Vagina (tissue), 2 donors: ENCODE data around the gene RAG1. TPM values are rescaled to one million over a fixed set of nuclear protein-coding genes. Genes with fewer than 3 reads are reported as not detected.

Source experiments
- DNase-seq, 2 donors: peaks; one replicate each; pipeline ENCODE4 v3.0.0-alpha.2; 2017; ENCODE audit errors: extremely low spot score in 2 of 2
- H3K27ac ChIP-seq: fragments of 200-600 bp; sonication (generic); one replicate; pipeline ENCODE4 v1.5.1; 2019
- H3K27me3 ChIP-seq: fragments of 200-600 bp; sonication (generic); one replicate; pipeline ENCODE4 v1.5.1; 2019
- H3K36me3 ChIP-seq, 2 donors: fragments of 200-600 bp; sonication (generic); one replicate each; pipeline ENCODE4 v1.5.1; 2017 to 2019
- H3K4me1 ChIP-seq: fragments of 200-600 bp; sonication (generic); one replicate; pipeline ENCODE4 v1.5.1; 2019
- H3K4me3 ChIP-seq, 2 donors: fragments of 200-600 bp; sonication (generic); 1 replicate in 1 of 2; 2 replicates in 1 of 2; pipeline ENCODE4 v1.5.1; 2016 to 2019
- H3K9me3 ChIP-seq: fragments of 200-600 bp; sonication (generic); one replicate; pipeline ENCODE4 v1.5.1; 2019
- POLR2A ChIP-seq, 2 donors: fragments of 450-650 bp; IDR thresholded peaks; one replicate each; pipeline ENCODE4 v1.6.1; 2017; ENCODE audit warnings: antibody characterized with exemption in 2 of 2, mild to moderate bottlenecking in 2 of 2, moderate library complexity in 2 of 2
- POLR2AphosphoS5 ChIP-seq, 2 donors: sonication (generic); formaldehyde crosslinking; IDR thresholded peaks; one replicate each; pipeline ENCODE4 v1.9.0; 2017; ENCODE audit warnings: antibody characterized with exemption in 2 of 2, mild to moderate bottlenecking in 2 of 2, low read depth in 1 of 2; ENCODE audit not compliant: insufficient read depth in 1 of 2
- intact Hi-C: fragments of 100-400 bp; cut with DNase I; formaldehyde crosslinking; loops from one replicate; pipeline ENCODE4 v1.15.1; 2023
- total RNA-seq: library from RNA; depleted of rRNA; stranded (reverse); fragments of >200 nt; gene quantifications from one replicate; pipeline ENCODE4 v1.2.3, GENCODE V29; 2016
- TF ChIP-seq, protein P1 (sequence below), 3 experiments: fragments of 450-650 bp in 2 of 3; fragments of 200-600 bp in 1 of 3; sonication (generic) in 1 of 3; IDR thresholded peaks; one replicate each; pipeline ENCODE4 v1.5.1; 2017 to 2019; ENCODE audit warnings: antibody characterized with exemption in 3 of 3, mild to moderate bottlenecking in 2 of 3, moderate library complexity in 2 of 3

The RAG1 gene
- total RNA-seq: 0.25 TPM

DNA sequence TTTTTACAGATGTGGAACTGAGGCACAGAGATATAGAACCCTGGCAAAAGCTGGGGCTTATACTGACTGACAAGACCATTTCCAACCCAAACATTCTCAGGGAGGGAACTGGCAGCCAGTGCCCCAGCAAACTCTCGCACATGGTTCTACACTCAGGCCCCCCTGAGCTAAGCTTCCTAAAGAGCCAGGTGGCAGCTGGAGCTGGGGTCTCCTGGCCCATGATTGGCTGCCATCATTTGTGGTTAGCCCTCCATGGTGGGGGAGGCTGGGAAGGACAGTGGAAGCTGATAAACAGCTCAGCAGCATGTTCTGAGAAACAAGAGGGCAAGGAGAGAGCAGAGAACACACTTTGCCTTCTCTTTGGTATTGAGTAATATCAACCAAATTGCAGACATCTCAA is at the start of gene RAG1:
TSS of gene RAG1 (plus strand) at position 314 of the 400 bp plus-strand sequence. CDS start 5,298 bp downstream, outside the sequence.
- Histone ChIP-seq H3K27me3 (no peaks in the 10 kb centered on the region), H3K27ac (no peak within 1 kb of the TSS), H3K4me3 (no peak within 1 kb of the TSS), H3K9me3 (no peaks in the 10 kb centered on the region), H3K36me3 (no peaks in the 10 kb centered on the region), H3K4me1 (no peaks in the 10 kb centered on the region)
- DNase-seq: no peak
- intact Hi-C loops: loop anchor here (10.0 kb wide), 1 partner anchor 97 kb away; no protein-coding TSS in a partner anchor
- TF ChIP-seq POLR2A (IDR thresholded peaks at IDR 0.05): no peak
- no peak for TF ChIP-seq POLR2AphosphoS5 (IDR thresholded peaks at IDR 0.05; ENCODE audit: insufficient read depth in 1 of 2, low read depth in 1 of 2)
- TF ChIP-seq, protein P1, sequence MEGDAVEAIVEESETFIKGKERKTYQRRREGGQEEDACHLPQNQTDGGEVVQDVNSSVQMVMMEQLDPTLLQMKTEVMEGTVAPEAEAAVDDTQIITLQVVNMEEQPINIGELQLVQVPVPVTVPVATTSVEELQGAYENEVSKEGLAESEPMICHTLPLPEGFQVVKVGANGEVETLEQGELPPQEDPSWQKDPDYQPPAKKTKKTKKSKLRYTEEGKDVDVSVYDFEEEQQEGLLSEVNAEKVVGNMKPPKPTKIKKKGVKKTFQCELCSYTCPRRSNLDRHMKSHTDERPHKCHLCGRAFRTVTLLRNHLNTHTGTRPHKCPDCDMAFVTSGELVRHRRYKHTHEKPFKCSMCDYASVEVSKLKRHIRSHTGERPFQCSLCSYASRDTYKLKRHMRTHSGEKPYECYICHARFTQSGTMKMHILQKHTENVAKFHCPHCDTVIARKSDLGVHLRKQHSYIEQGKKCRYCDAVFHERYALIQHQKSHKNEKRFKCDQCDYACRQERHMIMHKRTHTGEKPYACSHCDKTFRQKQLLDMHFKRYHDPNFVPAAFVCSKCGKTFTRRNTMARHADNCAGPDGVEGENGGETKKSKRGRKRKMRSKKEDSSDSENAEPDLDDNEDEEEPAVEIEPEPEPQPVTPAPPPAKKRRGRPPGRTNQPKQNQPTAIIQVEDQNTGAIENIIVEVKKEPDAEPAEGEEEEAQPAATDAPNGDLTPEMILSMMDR (IDR thresholded peaks at IDR 0.05): no peak

DNA sequence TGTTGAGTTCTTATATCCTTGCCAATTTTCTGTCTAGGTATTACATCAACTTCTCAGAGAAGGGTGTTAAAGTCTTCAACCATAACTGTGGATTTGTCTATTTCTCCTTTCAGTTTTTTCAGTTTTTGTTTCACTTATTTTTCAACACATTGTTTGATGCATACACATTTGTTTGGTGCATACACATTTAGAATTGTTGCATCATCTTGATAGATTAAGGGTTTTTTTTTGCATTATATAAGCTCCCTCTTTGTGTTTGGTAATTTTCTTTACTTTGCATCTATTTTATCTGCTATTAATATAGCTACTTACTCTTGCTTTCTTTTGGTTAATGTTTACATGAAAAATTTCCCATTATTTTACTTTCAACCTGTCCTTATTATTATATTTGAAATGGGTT is 37.0 kb upstream of the RAG1 start:
- no peak overlapping the region for H3K4me3 ChIP-seq
- H3K4me1 ChIP-seq: no peaks in the 10 kb centered on the region
- intact Hi-C loops: no loop called here
- TF ChIP-seq POLR2AphosphoS5 (IDR thresholded peaks at IDR 0.05; ENCODE audit: insufficient read depth in 1 of 2, low read depth in 1 of 2) (no peak), POLR2A (IDR thresholded peaks at IDR 0.05) (no peak)
- TF ChIP-seq, protein P1 (IDR thresholded peaks at IDR 0.05): no peak
- no peak for DNase-seq
- H3K36me3 ChIP-seq: no peaks in the 10 kb centered on the region
- no peaks in the 10 kb centered on the region for H3K9me3 ChIP-seq
- no peak overlapping the region for H3K27ac ChIP-seq
- H3K27me3 ChIP-seq: no peaks in the 10 kb centered on the region

DNA sequence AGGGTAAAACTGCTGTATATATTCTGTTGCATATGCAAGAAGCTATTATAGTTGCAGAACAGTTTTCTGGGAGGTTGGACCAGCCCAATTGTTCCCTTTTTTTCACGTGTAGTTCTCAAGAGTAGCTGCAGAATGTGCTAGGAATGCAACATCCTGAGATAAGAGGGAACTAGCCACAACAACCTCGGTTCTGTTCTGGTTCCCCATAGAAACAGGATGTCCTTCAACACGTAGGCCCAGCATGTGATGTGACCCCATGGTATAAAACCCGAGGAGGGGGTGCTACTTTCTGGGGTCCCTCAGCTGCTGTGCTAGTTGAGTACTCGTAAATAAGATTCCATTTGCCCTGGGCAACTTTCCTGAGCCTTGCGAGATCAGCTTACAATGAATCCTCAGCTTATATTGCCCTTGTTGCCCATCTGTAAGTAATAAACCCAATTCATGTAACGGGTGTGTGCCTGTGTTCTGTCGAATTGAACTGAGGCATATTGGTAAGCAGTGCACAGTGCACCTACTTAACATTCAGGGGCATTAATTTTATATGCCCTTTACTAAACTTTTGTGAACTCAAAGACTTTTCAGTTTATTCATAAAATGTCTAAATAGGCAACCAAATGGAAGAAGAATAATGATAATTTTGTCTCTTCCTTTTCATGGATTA is 34.7 kb upstream of the RAG1 start:
- intact Hi-C loops: no loop called here
- Histone ChIP-seq H3K27me3 (no peaks in the 10 kb centered on the region), H3K9me3 (no peaks in the 10 kb centered on the region), H3K4me1 (no peaks in the 10 kb centered on the region), H3K4me3 (no peak overlapping the region), H3K36me3 (no peaks in the 10 kb centered on the region), H3K27ac (no peak overlapping the region)
- no peak for DNase-seq
- TF ChIP-seq POLR2AphosphoS5 (IDR thresholded peaks at IDR 0.05; ENCODE audit: insufficient read depth in 1 of 2, low read depth in 1 of 2) (no peak), POLR2A (IDR thresholded peaks at IDR 0.05) (no peak)
- TF ChIP-seq, protein P1 (IDR thresholded peaks at IDR 0.05): no peak

DNA sequence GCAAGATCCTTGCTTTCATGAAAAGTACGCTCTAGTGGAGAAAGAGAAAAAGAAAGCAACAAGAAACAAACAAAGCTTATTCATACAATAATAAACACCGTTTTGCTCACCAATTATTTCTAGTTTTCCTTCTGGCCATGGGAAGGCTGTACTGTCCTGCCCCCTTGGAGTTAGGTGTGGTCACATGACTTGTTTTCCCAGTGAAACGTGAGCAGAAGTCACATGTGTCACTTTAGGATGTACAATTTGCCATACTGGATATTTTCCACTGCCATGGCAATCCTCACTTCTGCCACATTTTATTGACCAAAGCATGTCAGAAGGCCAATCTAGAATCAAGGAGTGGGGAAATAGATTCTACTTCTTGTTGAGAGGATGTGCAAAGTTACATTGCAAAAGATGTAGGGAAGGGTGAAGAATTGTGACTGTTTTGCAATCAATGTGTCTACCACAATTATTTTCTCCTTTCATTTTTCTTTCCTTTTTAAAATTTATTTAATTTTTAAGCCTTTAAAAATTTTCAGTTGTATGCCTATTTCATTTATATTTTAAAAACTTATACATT is 33.4 kb upstream of the RAG1 start:
- Histone ChIP-seq H3K4me1 (no peaks in the 10 kb centered on the region), H3K36me3 (no peaks in the 10 kb centered on the region), H3K9me3 (no peaks in the 10 kb centered on the region), H3K4me3 (no peak overlapping the region), H3K27ac (no peak overlapping the region), H3K27me3 (no peaks in the 10 kb centered on the region)
- no peak for DNase-seq
- intact Hi-C loops: no loop called here
- TF ChIP-seq, protein P1 (IDR thresholded peaks at IDR 0.05): no peak
- no peak for TF ChIP-seq POLR2A (IDR thresholded peaks at IDR 0.05)

DNA sequence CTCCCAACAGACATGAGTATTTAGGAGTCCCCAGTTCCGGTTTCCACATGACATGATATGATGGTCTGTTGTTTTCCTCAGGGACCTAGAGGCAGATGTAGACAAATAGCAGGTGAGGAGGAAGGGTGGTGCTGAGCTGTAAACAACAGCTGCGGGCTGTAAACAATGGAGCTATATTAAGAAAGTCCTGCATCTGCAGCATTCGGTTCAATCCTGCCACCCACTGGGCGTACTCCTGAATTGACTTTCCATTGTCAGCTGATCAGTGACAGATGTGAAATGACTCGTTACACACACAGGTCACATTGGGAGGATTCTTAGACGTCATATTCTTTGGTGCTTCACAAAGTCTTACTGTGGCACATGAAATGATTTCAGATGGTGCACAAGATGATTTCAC is 26.8 kb upstream of the RAG1 start:
- no peaks in the 10 kb centered on the region for H3K27me3 ChIP-seq
- no peak overlapping the region for H3K27ac ChIP-seq
- H3K4me3 ChIP-seq: no peak overlapping the region
- DNase-seq: no peak
- no peaks in the 10 kb centered on the region for H3K36me3 ChIP-seq
- no peaks in the 10 kb centered on the region for H3K4me1 ChIP-seq
- no peaks in the 10 kb centered on the region for H3K9me3 ChIP-seq
- TF ChIP-seq POLR2A (IDR thresholded peaks at IDR 0.05): no peak
- TF ChIP-seq, protein P1 (IDR thresholded peaks at IDR 0.05): no peak
- TF ChIP-seq POLR2AphosphoS5 (IDR thresholded peaks at IDR 0.05; ENCODE audit: insufficient read depth in 1 of 2, low read depth in 1 of 2): no peak
- intact Hi-C loops: no loop called here
